HT-29 (cell line): ENCODE results near the gene BFSP1. TPM values are rescaled to one million over a fixed set of nuclear protein-coding genes. Genes with fewer than 3 reads are reported as not detected.

Experiments used
- DNase-seq: peaks from one replicate; pipeline ENCODE4 v3.0.0-alpha.2; 2015; ENCODE audit warnings: low spot score
- total RNA-seq: library from RNA; depleted of rRNA; stranded (reverse); fragments of >200 nt; shearing (Covaris generic); gene quantifications from 2 replicates; pipeline ENCODE4 v1.2.3, GENCODE V29; 2014

BFSP1 gene
- total RNA-seq, 1 experiment from 2014 or later, result 0.81 TPM

GRCh38 chr20:17523326-17523725, 7.9 kb downstream of the BFSP1 start:
- no peak for DNase-seq

GRCh38 chr20:17522528-17522927, 8.7 kb downstream of the BFSP1 start:
- no peak for DNase-seq

GRCh38 chr20:17520583-17520982, 10.6 kb downstream of the BFSP1 start:
- DNase-seq, result no peak

GRCh38 chr20:17519606-17520285, 11.4 kb downstream of the BFSP1 start:
- no peak for DNase-seq

- DNase-seq, result no peak
Measured at GRCh38 chr20:17518339-17519052, 12.7 kb downstream of the BFSP1 start.

GRCh38 chr20:17515053-17515452, 16.1 kb downstream of the BFSP1 start:
- DNase-seq, result no peak

GRCh38 chr20:17513939-17514338, 17.2 kb downstream of the BFSP1 start:
- no peak for DNase-seq

GRCh38 chr20:17511401-17511800, 19.8 kb downstream of the BFSP1 start:
- no peak for DNase-seq

- no peak for DNase-seq
Measured at GRCh38 chr20:17510548-17510947, 20.6 kb downstream of the BFSP1 start.

GRCh38 chr20:17508756-17509155, 22.4 kb downstream of the BFSP1 start:
- no peak for DNase-seq

GRCh38 chr20:17507531-17507930, 23.6 kb downstream of the BFSP1 start:
- no peak for DNase-seq

- no peak for DNase-seq
Measured at GRCh38 chr20:17507032-17507431, 24.1 kb downstream of the BFSP1 start.

- DNase-seq, result no peak
Measured at GRCh38 chr20:17505636-17506517, 25.3 kb downstream of the BFSP1 start.

- peak; percentile 73 for DNase-seq
Measured at GRCh38 chr20:17504898-17505635, 26.1 kb downstream of the BFSP1 start.

GRCh38 chr20:17504066-17504897, 26.9 kb downstream of the BFSP1 start:
- DNase-seq, result no peak

GRCh38 chr20:17503301-17504065, 27.7 kb downstream of the BFSP1 start:
- no peak for DNase-seq

GRCh38 chr20:17502105-17502504, 29.1 kb downstream of the BFSP1 start:
- no peak for DNase-seq

GRCh38 chr20:17501701-17502100, 29.5 kb downstream of the BFSP1 start:
- no peak for DNase-seq

GRCh38 chr20:17500826-17501225, 30.4 kb downstream of the BFSP1 start:
- no peak for DNase-seq

GRCh38 chr20:17500271-17500670, 30.9 kb downstream of the BFSP1 start:
- DNase-seq, result no peak
